BJ (cell line): ENCODE results near the gene PNKD. TPM values are rescaled to one million over a fixed set of nuclear protein-coding genes. Genes with fewer than 3 reads are reported as not detected.

Experiments used
- CTCF ChIA-PET: fragments of 350-600 bp; formaldehyde crosslinking; extraction: SDS; loops from one replicate; lab custom pipeline; 2021; ENCODE audit warnings: antibody characterized with exemption, inconsistent platforms; lab: Yijun Ruan, JAX
- POLR2A ChIA-PET: fragments of 300-600 bp; sonication (Branson Sonifier 250); formaldehyde crosslinking; extraction: SDS; loops from one replicate; lab custom pipeline; 2021; ENCODE audit warnings: antibody characterized with exemption; lab: Charles Lee
- DNase-seq: peaks from one replicate; pipeline ENCODE4 v3.0.0-alpha.2; 2011; ENCODE audit warnings: low read depth
- H3K27me3 ChIP-seq: 2 replicates; pipeline ENCODE4 v1.6.0; 2011; ENCODE audit warnings: low read length; ENCODE audit not compliant: control insufficient read depth, insufficient read depth
- H3K36me3 ChIP-seq: 2 replicates; pipeline ENCODE4 v1.5.1; 2011; ENCODE audit warnings: low read length; ENCODE audit not compliant: control insufficient read depth, insufficient read depth
- H3K4me3 ChIP-seq: 2 replicates; pipeline ENCODE4 v1.5.1; 2011; ENCODE audit warnings: low read depth, mild to moderate bottlenecking, control low read depth, low read length
- polyA plus RNA-seq: library from polyadenylated mRNA; depleted of rRNA; stranded (reverse); fragments of >200 nt; gene quantifications from 2 replicates; pipeline ENCODE4 v1.2.3, GENCODE V29; 2011
- TF ChIP-seq, protein P1 (sequence below): IDR thresholded peaks from 2 replicates; pipeline ENCODE4 v1.5.1; 2011; ENCODE audit warnings: low read depth, mild to moderate bottlenecking, control low read depth, inconsistent platforms, low read length, moderate library complexity; ENCODE audit not compliant: insufficient read depth

The PNKD gene
- polyA plus RNA-seq, 1 experiment, result 54.5 TPM

DNA sequence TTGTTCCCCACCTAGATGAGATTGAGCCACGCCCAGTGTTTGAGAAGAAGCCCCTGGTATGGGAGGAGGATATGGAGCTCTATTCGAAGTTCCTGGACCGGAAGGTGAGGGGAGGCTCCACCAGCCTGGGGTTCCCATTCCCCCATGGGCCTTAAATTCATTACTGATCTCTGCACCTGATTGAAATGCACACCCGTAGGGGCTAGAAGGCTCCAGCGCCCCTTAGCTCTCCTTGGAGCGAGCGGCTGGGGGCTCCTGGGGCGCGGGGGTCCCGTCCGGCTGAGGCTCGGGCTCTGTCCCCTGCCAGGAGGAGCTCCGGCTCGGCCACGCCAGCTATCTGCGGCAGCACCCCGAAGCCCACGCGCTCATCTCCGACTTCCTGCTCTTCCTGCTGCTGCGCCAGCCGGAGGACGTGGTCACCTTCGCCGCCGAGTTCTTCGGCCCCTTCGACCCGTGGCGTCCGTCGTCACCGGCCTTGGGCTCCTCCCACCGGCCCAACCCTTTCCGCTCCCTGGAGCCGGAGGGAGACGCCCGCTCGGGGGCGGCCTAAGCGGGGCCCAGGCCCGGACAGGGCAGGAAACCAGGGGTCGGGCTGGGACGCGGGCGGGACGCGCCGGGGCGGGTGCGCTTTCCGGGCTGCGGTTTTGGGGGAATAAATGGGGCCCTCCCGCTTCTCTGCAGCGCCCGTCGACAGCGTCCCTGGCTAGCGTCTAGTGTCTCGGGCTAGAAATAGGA lies 97.3 kb downstream of the PNKD start:
- ChIA-PET CTCF (interaction anchor here (1.0 to 1.9 kb wide), 2 partner anchors 11 to 63 kb away, joined by 3 to 8 read pairs; partner anchors contain the start of gene CATIP), POLR2A (interaction anchor here (0.6 to 0.7 kb wide), 2 partner anchors 138 to 1082 kb away, joined by 3 to 4 read pairs; no protein-coding TSS in a partner anchor)
- no peak for DNase-seq
- Histone ChIP-seq H3K4me3 (peak overlapping the region; percentile 61), H3K27me3 (no peaks in the 10 kb centered on the region; the same call in 1 of the 2 replicates), H3K36me3 (no peaks in the 10 kb centered on the region)
- TF ChIP-seq, protein P1, sequence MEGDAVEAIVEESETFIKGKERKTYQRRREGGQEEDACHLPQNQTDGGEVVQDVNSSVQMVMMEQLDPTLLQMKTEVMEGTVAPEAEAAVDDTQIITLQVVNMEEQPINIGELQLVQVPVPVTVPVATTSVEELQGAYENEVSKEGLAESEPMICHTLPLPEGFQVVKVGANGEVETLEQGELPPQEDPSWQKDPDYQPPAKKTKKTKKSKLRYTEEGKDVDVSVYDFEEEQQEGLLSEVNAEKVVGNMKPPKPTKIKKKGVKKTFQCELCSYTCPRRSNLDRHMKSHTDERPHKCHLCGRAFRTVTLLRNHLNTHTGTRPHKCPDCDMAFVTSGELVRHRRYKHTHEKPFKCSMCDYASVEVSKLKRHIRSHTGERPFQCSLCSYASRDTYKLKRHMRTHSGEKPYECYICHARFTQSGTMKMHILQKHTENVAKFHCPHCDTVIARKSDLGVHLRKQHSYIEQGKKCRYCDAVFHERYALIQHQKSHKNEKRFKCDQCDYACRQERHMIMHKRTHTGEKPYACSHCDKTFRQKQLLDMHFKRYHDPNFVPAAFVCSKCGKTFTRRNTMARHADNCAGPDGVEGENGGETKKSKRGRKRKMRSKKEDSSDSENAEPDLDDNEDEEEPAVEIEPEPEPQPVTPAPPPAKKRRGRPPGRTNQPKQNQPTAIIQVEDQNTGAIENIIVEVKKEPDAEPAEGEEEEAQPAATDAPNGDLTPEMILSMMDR, result no peak

DNA sequence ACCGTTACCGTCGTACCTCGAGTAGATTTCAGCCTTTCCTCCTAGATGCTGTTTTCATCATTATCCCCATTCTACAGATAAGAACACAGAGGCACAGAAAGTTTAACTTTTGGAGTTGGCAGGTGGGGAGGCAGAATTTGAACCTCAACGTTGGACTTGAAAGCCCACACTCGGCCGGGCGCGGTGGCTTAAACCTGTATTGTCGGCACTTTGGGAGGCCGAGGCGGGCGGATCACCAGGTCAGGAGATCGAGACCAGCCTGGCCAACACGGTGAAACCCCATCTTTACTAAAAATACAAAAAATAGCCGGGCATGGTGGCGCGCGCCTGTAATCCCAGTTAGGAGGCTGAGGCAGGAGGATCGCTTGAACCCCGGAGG lies 97.8 kb downstream of the PNKD start:
- Histone ChIP-seq H3K36me3 (no peaks in the 10 kb centered on the region), H3K27me3 (no peaks in the 10 kb centered on the region), H3K4me3 (peak overlapping the region; percentile 61)
- TF ChIP-seq, protein P1, result no peak
- CTCF ChIA-PET, result interaction anchor here (1.2 kb wide), 1 partner anchor 12 kb away, joined by 6 read pairs; the partner anchor contains the start of gene CATIP
- POLR2A ChIA-PET, result no interaction called here
- DNase-seq, result no peak

DNA sequence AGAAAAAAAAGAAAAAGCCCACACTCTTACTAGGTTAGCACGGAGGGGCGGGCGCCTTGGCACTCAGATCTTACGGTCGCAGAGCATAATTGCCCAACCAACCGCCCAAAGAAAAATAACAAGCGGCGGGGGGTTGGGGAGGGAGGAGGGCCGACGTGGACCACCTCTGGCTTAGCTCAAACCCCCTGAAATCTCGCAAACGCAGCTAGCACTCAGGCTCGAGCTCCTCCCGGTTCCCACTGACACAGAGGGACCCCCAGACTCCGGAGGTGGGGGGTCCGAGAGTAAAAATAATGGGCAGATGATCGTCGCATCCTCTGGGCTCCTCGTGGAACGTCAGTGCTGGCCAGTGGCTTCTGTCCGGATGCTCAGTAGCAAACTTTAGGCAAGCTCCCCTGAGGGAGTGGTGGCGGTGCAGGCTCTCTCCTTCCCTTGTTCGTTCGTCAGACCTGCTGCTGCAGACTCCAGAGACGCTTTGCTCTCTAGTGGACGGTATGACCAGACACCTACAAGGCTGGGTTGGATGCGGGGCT lies 98.4 kb downstream of the PNKD start:
- Histone ChIP-seq H3K4me3 (no peak overlapping the region), H3K27me3 (no peaks in the 10 kb centered on the region), H3K36me3 (no peaks in the 10 kb centered on the region)
- CTCF ChIA-PET, result interaction anchor here (1.1 to 1.2 kb wide), 2 partner anchors 12 to 32 kb away, joined by 3 to 6 read pairs; partner anchors contain the start of gene CATIP
- POLR2A ChIA-PET, result no interaction called here
- DNase-seq, result no peak
- TF ChIP-seq, protein P1, result peak; percentile 33

- TF ChIP-seq, protein P1, result no peak
- POLR2A ChIA-PET, result no interaction called here
- no peak for DNase-seq
- Histone ChIP-seq H3K36me3 (no peaks in the 10 kb centered on the region), H3K27me3 (no peaks in the 10 kb centered on the region), H3K4me3 (no peak overlapping the region)
- CTCF ChIA-PET, result interaction anchor here (1.0 to 1.2 kb wide), 3 partner anchors 13 to 32 kb away, joined by 3 to 6 read pairs (median 3); partner anchors contain the start of gene CATIP
Observed at GRCh38 chr2:218369330-218369729, 99.0 kb downstream of the PNKD start.

GRCh38 chr2:218370410-218371063 lies 100.2 kb downstream of the PNKD start:
- Histone ChIP-seq H3K36me3 (no peaks in the 10 kb centered on the region), H3K27me3 (no peaks in the 10 kb centered on the region), H3K4me3 (no peak overlapping the region)
- TF ChIP-seq, protein P1, result no peak
- ChIA-PET POLR2A (no interaction called here), CTCF (interaction anchor here (1.0 to 1.6 kb wide), 3 partner anchors 14 to 72 kb away, joined by 3 to 9 read pairs (median 4); partner anchors contain the start of gene CATIP)
- no peak for DNase-seq
